ENCODE results near the gene STT3B.

STT3B gene

GRCh38 chr3:31654998-31655397 is 122.3 kb downstream of the STT3B start:
- no peaks in the 10 kb centered on the region for H3K36me3 ChIP-seq
- no peak overlapping the region for H3K4me3 ChIP-seq (ENCODE audit: low read depth, low read length)
- no peaks in the 10 kb centered on the region for H3K9me3 ChIP-seq
- no peaks in the 10 kb centered on the region for H3K4me1 ChIP-seq
- no peaks in the 10 kb centered on the region for H3K27me3 ChIP-seq
- TF ChIP-seq CTCF (IDR thresholded peaks at IDR 0.05; ENCODE audit: low read depth, low read length), result no peak
- DNase-seq, result no peak

DNA sequence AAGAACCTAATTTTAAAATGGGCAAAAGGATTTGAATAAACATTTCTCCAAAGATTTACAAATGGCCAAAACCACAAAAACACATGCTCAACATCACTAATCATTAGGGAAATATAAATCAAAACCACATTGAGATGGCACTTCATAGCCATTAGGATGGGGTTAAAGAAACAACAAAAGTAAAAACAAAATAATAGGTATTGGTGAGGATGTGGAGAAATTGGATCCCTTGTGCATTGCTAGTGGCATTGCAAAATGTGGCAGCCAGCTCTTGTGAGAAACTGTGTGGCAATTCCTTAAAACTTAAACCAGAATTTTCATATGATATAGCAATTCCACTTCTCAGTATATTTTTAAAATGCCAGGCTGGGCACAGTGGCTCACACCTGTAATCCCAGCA is 126.5 kb downstream of the STT3B start:
- DNase-seq, result no peak
- no peak for TF ChIP-seq CTCF (IDR thresholded peaks at IDR 0.05; ENCODE audit: low read depth, low read length)
- Histone ChIP-seq H3K36me3 (no peaks in the 10 kb centered on the region), H3K4me3 (ENCODE audit: low read depth, low read length) (no peak overlapping the region), H3K4me1 (no peaks in the 10 kb centered on the region), H3K9me3 (no peaks in the 10 kb centered on the region), H3K27me3 (no peaks in the 10 kb centered on the region)

- Histone ChIP-seq H3K36me3 (no peaks in the 10 kb centered on the region), H3K4me3 (ENCODE audit: low read depth, low read length) (no peak overlapping the region), H3K27me3 (no peaks in the 10 kb centered on the region), H3K9me3 (no peaks in the 10 kb centered on the region), H3K4me1 (no peaks in the 10 kb centered on the region)
- TF ChIP-seq CTCF (IDR thresholded peaks at IDR 0.05; ENCODE audit: low read depth, low read length), result no peak
- no peak for DNase-seq
Measured at GRCh38 chr3:31661286-31661685, 128.6 kb downstream of the STT3B start.

GRCh38 chr3:31661993-31662670 is 129.4 kb downstream of the STT3B start:
- H3K4me1 ChIP-seq, result no peaks in the 10 kb centered on the region
- TF ChIP-seq CTCF (IDR thresholded peaks at IDR 0.05; ENCODE audit: low read depth, low read length), result no peak
- no peaks in the 10 kb centered on the region for H3K27me3 ChIP-seq
- no peaks in the 10 kb centered on the region for H3K9me3 ChIP-seq
- H3K36me3 ChIP-seq, result no peaks in the 10 kb centered on the region
- DNase-seq, result no peak
- no peak overlapping the region for H3K4me3 ChIP-seq (ENCODE audit: low read depth, low read length)

DNA sequence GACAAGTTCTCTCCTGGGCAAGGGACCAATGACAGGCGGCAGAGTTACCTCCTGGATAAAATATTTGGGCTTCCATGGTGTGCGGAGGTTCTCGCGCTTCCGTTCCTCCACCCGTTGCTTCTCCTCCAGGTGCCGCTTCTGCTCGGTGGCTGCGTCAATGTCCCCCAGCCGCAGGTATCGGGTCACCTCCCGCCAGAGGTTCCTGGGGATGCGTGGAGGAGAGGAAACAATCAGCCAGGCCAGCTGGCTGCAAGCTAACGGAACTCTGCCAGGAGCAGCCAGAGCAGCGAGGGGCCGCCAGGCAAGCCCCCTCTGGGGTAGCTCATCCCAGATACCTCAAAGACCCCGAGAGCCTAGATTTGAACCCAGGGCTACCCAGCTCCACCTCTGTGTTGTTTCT is 131.3 kb downstream of the STT3B start:
- Histone ChIP-seq H3K9me3 (no peaks in the 10 kb centered on the region), H3K4me1 (no peaks in the 10 kb centered on the region), H3K27me3 (no peaks in the 10 kb centered on the region), H3K4me3 (ENCODE audit: low read depth, low read length) (no peak overlapping the region), H3K36me3 (no peaks in the 10 kb centered on the region)
- TF ChIP-seq CTCF (IDR thresholded peaks at IDR 0.05; ENCODE audit: low read depth, low read length), result no peak
- DNase-seq, result no peak

- DNase-seq, result no peak
- Histone ChIP-seq H3K4me1 (no peaks in the 10 kb centered on the region), H3K4me3 (ENCODE audit: low read depth, low read length) (no peak overlapping the region), H3K9me3 (no peaks in the 10 kb centered on the region), H3K36me3 (no peaks in the 10 kb centered on the region), H3K27me3 (no peaks in the 10 kb centered on the region; the same call in 1 of the 2 replicates)
- TF ChIP-seq CTCF (IDR thresholded peaks at IDR 0.05; ENCODE audit: low read depth, low read length), result no peak
Measured at GRCh38 chr3:31667582-31667981, 134.9 kb downstream of the STT3B start.
